Stimulated activated CD8-positive, alpha-beta memory T cell treated with anti-CD3 and anti-CD28 coated beads, Interleukin-7, amount 100 ng/mL, for 4 hours (primary cell): ENCODE results near the gene KIF22.
"Not testable (repeated sequence)": the region's sequence is repeated elsewhere in the genome, so short reads cannot be mapped to it uniquely, and the experiment has no call there.

Source experiments
- DNase-seq, 2 donors: peaks; one replicate each; pipeline ENCODE4 v3.0.0-alpha.2; 2020; ENCODE audit warnings: low read depth in 2 of 2

The KIF22 gene

DNA sequence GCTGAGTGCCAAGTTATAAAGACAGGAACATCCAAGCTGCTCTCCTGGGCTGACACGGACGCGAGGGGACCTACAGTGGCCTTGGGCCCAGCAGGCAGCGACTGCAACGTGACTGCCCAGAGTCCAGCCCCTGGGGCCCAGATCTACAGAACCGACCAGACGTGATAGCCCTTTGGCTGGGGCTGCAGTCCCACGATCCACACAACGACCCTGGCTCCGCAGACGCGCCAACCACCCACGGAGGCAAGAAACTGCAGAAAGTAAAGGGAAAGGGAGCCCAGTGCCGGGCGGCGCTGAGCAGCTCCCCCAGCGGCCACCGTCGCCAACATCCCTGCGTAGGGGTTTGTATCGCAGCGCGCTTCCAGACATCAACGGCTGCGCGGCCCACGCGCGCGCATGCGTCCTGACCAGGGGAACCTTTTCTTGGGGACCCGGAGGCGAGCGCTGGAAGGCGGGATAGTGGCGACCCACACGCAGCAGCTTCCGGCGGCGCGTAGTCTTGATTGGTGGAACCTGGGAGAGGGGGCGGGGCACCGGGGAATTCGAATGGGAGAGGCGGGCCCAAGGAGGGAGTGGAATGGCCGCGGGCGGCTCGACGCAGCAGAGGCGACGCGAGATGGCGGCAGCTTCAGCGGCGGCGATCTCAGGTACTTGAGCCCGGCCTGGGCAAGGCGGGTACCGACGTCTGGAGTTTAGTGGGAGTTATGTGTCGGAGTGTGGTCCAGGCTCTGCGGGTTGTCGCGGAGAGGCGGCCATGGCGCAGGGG lies at the start of gene KIF22:
Gene KIF22, plus strand, starts transcription at position 569 of the 766 bp plus-strand sequence. Its CDS starts 9 bp downstream, at position 578.
- DNase-seq, result peak; percentile 99 to 100

DNA sequence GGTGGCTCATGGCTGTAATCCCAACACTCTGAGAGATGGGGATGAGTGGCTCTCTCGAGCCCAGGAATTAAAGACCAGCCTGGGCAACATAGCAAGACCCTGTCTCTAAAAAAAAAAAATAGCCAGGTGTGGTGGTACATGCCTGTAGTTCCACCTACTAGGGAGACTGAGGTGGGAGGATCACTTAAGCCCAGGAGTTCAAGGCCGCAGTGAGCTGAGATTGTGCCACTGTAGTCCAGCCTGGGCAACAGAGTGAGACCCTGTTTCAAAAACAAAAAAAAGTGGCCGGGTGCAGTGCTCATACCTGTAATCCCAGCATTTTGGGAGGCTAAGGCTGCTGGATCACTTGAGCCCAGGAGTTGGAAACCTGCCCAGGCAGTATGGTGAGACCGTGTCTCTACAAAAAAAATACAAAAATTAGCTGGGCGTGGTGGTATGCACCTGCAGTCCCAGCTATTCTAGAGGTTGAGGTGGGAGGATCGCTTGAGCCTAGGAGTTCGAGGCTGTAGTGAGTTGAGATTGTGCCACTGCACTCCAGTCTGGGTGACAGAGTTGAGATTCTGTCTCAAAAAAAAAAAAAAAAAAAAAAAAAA lies 47.8 kb upstream of the KIF22 start:
- DNase-seq, result no peak

- no peak for DNase-seq
Measured at GRCh38 chr16:29743475-29743826, 47.1 kb upstream of the KIF22 start.

- DNase-seq, result no peak
Measured at GRCh38 chr16:29743827-29744531, 46.6 kb upstream of the KIF22 start.

GRCh38 chr16:29744541-29745101 lies 45.9 kb upstream of the KIF22 start:
- DNase-seq, result no peak

GRCh38 chr16:29745121-29745852 lies 45.3 kb upstream of the KIF22 start:
- peak; percentile 51 to 52 for DNase-seq

GRCh38 chr16:29745853-29746345 lies 44.7 kb upstream of the KIF22 start, which contains the start of gene C16orf54:
Gene C16orf54 (minus strand): TSS chr16:29745990. CDS start chr16:29744951, 1,039 bp downstream.
- DNase-seq, result peak; percentile 83

DNA sequence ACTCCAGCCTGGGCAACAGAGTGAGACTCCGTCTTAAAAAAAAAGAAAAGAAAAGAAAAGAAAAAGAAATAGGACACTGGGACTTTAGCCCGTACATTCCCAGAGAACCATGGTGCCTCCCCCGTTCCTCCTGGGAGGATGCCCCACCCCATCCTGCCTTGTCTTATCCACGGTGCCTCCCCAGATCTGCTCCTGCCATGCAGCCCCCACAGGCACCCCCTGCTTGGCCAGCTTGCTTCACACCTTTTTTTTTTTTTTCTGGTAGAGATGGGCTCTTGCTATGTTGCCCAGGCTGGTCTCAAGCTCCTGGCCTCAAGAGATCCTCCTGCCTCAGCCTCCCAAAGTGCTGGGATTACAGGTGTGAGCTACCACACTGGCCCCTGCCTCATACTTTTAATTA lies 44.0 kb upstream of the KIF22 start:
- not testable (repeated sequence) for DNase-seq

- no peak for DNase-seq
Measured at GRCh38 chr16:29747947-29748759, 42.4 kb upstream of the KIF22 start.

GRCh38 chr16:29748760-29749149 lies 41.8 kb upstream of the KIF22 start:
- DNase-seq, result not testable (repeated sequence)

DNA sequence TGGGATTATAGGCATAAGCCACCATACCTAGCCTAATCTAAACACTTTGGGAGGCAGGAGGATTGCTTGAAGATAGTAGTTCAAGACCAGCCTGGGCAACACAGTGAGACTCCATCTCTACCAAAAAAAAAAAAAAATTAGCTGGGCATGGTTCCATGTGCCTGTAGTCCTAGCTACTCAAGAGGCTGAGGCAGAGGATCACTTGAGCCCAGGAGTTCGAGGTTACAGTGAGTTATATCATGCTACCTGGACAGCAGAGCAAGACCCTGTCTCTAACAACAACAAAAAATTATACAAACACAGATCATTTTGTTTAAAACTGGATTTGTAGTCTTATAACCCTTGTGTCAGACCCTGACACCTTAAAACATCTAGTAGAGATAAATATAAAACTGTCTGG lies 37.0 kb upstream of the KIF22 start:
- no peak for DNase-seq

GRCh38 chr16:29756654-29757053 lies 33.9 kb upstream of the KIF22 start:
- DNase-seq, result no peak

- not testable (repeated sequence) for DNase-seq
Measured at GRCh38 chr16:29757086-29757485, 33.5 kb upstream of the KIF22 start.

GRCh38 chr16:29757950-29758466 lies 32.5 kb upstream of the KIF22 start:
- no peak for DNase-seq

GRCh38 chr16:29760567-29761279 lies 29.8 kb upstream of the KIF22 start:
- no peak for DNase-seq

- not testable (repeated sequence) for DNase-seq
Measured at GRCh38 chr16:29761280-29761651, 29.3 kb upstream of the KIF22 start.

DNA sequence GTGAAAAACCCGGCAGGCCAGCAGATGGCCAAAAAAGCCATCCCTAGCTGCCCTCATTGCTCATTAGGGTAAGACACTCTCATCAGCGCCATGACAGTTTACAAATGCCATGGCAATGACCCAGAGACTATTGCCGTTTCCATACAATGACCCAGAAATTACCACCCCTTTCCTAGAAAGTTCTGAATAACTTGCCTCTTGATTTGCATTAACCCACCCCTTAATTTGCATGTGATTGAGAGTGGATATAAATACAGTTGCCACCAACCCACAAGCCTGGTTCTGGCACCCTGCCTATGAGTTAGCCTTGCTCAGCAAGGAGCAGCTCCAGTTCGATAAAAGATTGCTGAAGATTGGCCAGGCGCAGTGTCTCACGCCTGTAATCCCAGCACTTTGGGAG lies 28.7 kb upstream of the KIF22 start:
- no peak for DNase-seq

GRCh38 chr16:29763326-29763725 lies 27.2 kb upstream of the KIF22 start:
- DNase-seq, result no peak

DNA sequence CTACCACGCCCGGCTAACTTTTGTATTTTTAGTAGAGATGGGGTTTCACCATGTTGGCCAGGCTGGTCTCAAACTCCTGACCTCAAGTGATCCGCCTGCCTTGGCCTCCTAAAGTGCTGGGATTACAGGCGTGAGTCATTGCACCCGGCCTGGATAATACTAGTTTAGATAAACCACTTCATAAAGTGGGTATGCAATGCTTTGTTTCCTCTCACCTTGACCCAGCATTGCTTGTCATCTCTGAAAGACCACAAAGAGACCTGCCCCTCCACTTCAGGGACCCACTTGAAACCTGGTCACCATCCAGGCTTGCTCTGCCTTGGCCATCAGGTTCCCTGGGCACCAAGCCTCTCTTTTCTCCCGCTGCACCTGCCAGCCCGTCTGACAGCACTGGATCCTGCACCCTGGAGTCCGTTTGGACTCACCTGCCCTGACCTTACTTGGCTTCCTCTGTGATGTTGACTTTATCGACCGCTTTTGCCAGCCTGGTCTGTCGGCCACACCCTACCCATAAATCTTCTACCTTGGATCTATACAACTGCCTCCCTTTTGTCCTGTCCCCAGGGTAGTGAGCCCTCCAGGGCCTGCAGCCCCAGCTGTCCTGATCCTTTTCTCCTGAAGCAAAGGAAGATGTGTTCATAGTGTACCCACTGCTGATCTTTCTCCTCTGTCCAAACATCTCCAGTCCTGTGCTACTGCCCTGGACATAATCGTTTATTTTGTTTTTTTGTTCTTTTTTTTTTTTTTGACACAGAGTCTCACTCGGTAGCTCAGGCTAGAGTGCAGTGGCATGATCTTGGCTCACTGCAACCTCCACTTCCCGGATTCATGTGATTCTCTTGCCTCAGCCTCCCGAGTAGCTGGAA lies 25.2 kb upstream of the KIF22 start:
- DNase-seq, result no peak
